ENCODE measurements around the gene EPSTI1. TPM values are rescaled to one million over a fixed set of nuclear protein-coding genes. Genes with fewer than 3 reads are reported as not detected.
"Not testable (repeated sequence)": the region's sequence is repeated elsewhere in the genome, so short reads cannot be mapped to it uniquely, and the experiment has no call there.

Gene EPSTI1
- total RNA-seq, 1 donor from 2014 or later = 6.0 TPM

DNA sequence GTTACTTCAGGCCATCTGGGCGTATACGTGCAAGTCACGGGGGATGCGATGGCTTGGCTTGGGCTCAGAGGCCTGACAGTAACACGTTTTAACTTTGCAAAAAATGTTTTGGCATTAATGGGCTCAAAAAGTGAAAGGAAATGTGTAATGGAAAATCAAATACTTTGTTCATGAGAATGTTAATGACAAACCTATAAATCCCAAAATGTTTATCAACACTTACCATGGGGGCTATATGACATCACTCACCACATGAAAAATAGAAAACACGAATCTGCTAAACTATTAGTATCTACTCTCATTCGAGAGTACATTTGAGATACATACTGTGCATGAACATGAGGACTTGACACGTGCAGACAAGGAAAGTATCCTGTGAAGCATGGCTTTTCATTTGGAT, 119.0 kb downstream of the EPSTI1 start:
- H3K27me3 Mint-ChIP-seq = peaks cover 58% of the 10 kb centered on the region

DNA sequence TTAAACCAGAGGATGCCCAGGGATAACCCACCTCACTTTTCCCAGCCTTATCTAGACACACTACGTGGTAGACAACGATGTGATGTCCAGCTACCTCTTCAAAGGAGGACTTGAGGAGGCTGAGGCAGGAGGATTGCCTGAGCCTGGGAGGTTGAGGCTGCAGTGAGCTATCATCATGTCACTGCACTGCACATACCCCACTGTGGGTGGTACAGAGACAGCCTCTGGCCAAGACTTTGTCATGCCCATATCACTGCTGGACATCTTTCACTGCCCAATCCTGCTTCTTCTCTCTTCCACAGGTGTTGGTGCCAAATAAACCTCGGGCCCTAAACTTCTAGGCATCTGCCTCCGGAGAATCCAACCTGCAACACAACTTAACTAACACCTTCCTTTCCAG, 124.8 kb downstream of the EPSTI1 start:
- no peak overlapping the region for H3K27ac Mint-ChIP-seq
- no peak overlapping the region for H3K4me3 Mint-ChIP-seq (ENCODE audit: low read depth)
- peaks cover 12% of the 10 kb centered on the region for H3K4me1 Mint-ChIP-seq (ENCODE audit: low read depth)

More for the DNA sequence above, 119.0 kb downstream of the EPSTI1 start:
- Mint-ChIP-seq H3K4me1 (ENCODE audit: low read depth) (peaks cover 23% of the 10 kb centered on the region), H3K27ac (no peak overlapping the region), H3K4me3 (ENCODE audit: low read depth) (no peak overlapping the region), H3K36me3 (ENCODE audit: insufficient read depth) (no peaks in the 10 kb centered on the region), H3K9me3 (ENCODE audit: low read depth) (no peaks in the 10 kb centered on the region)
- no peak for DNase-seq (ENCODE audit: low spot score, unreplicated experiment)
- TF ChIP-seq, protein P1, sequence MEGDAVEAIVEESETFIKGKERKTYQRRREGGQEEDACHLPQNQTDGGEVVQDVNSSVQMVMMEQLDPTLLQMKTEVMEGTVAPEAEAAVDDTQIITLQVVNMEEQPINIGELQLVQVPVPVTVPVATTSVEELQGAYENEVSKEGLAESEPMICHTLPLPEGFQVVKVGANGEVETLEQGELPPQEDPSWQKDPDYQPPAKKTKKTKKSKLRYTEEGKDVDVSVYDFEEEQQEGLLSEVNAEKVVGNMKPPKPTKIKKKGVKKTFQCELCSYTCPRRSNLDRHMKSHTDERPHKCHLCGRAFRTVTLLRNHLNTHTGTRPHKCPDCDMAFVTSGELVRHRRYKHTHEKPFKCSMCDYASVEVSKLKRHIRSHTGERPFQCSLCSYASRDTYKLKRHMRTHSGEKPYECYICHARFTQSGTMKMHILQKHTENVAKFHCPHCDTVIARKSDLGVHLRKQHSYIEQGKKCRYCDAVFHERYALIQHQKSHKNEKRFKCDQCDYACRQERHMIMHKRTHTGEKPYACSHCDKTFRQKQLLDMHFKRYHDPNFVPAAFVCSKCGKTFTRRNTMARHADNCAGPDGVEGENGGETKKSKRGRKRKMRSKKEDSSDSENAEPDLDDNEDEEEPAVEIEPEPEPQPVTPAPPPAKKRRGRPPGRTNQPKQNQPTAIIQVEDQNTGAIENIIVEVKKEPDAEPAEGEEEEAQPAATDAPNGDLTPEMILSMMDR (IDR thresholded peaks at IDR 0.05; ENCODE audit: unreplicated experiment) = no peak

DNA sequence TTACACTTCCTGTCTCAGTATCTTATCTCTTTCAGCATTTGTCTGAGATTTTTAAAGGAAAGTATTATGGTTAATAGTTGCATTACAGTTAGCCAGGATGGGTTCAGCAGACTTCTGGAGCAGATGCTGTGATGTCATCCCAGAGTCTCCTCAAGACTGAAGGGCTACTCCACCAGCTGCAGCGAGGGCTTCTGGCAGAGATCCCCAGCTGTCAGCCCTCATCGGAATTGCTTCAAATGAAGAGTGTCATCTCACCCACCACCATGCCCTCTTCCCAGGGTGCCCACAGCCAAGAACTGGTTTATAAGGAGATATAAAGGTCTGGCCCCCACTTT, 126.3 kb downstream of the EPSTI1 start:
- TF ChIP-seq, protein P1 (IDR thresholded peaks at IDR 0.05; ENCODE audit: unreplicated experiment) = no peak
- Mint-ChIP-seq H3K4me3 (ENCODE audit: low read depth) (no peak overlapping the region), H3K27me3 (peaks cover 29% of the 10 kb centered on the region), H3K4me1 (ENCODE audit: low read depth) (peaks cover 10% of the 10 kb centered on the region), H3K36me3 (ENCODE audit: insufficient read depth) (no peaks in the 10 kb centered on the region), H3K27ac (no peak overlapping the region), H3K9me3 (ENCODE audit: low read depth) (peaks cover 3% of the 10 kb centered on the region)
- no peak for DNase-seq (ENCODE audit: low spot score, unreplicated experiment)

More for the DNA sequence above, 124.8 kb downstream of the EPSTI1 start:
- DNase-seq (ENCODE audit: low spot score, unreplicated experiment) = no peak
- no peaks in the 10 kb centered on the region for H3K36me3 Mint-ChIP-seq (ENCODE audit: insufficient read depth)
- H3K9me3 Mint-ChIP-seq (ENCODE audit: low read depth) = peaks cover 3% of the 10 kb centered on the region
- TF ChIP-seq, protein P1 (IDR thresholded peaks at IDR 0.05; ENCODE audit: unreplicated experiment) = no peak
- H3K27me3 Mint-ChIP-seq = peaks cover 44% of the 10 kb centered on the region

DNA sequence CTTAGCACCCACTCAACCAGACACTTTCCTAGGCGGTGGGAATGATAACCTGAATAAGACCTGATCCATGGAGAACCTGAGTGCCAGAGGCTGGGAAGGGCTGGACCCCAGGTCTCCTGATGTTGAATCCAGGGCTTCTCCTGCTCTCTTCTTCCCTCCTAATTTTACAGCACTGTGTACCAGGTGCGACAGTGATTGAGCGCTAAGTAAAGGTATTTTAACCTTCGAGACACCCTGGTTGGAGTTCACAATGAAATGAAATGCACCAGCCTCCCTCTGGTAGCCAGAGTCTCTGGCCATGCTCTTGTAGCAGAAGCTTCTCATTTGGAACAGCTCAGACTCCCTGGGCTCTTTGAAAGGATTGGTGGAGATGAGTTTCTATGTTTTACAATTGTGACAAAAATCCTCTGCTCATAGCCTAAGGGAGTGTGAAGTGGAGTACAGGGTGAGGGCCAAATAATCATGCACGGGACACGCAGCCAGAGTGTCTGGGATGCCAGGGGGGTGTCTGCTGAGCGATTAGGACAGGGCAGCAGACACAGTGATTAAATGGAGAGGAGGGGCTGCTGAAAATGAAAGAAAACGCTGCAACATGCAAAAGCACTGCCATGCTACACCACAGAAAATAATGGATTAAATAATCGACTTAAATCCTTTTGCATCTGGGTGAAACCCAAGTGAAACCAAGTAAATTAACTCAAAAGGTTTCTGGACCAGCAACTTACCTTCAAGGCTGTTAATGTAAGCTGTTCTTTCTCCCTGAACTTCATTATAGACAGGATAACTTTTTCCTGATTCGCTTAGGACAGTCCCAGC, 126.9 kb downstream of the EPSTI1 start:
- peaks cover 24% of the 10 kb centered on the region for H3K27me3 Mint-ChIP-seq
- no peak for DNase-seq (ENCODE audit: low spot score, unreplicated experiment)
- no peaks in the 10 kb centered on the region for H3K36me3 Mint-ChIP-seq (ENCODE audit: insufficient read depth)
- TF ChIP-seq, protein P1 (IDR thresholded peaks at IDR 0.05; ENCODE audit: unreplicated experiment) = no peak
- peaks cover 3% of the 10 kb centered on the region for H3K9me3 Mint-ChIP-seq (ENCODE audit: low read depth)
- H3K4me3 Mint-ChIP-seq (ENCODE audit: low read depth) = no peak overlapping the region
- no peak overlapping the region for H3K27ac Mint-ChIP-seq
- peaks cover 9% of the 10 kb centered on the region for H3K4me1 Mint-ChIP-seq (ENCODE audit: low read depth)

DNA sequence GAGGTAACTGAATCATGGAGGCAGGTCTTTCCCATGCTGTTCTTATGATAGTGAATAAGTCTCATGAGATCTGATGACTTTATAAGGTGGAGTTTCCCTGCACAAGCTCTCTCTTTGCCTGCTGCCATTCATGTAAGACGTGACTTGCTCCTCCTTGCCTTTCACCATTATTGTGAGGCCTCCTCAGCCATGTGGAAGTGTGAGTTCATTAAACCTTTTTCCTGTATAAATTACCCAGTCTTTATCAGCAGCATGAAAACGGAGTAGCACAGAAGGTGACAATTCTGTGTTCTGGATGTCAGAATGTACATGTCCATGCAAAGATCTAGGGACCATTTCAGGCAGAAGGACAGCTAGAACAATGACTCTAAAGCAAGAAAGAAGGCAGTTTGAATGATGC, 129.7 kb downstream of the EPSTI1 start:
- not testable (repeated sequence) for DNase-seq (ENCODE audit: low spot score, unreplicated experiment); H3K4me3 Mint-ChIP-seq (ENCODE audit: low read depth); H3K9me3 Mint-ChIP-seq (ENCODE audit: low read depth); H3K36me3 Mint-ChIP-seq (ENCODE audit: insufficient read depth); H3K27ac Mint-ChIP-seq; H3K4me1 Mint-ChIP-seq (ENCODE audit: low read depth)
- H3K27me3 Mint-ChIP-seq = peaks cover 12% of the 10 kb centered on the region

DNA sequence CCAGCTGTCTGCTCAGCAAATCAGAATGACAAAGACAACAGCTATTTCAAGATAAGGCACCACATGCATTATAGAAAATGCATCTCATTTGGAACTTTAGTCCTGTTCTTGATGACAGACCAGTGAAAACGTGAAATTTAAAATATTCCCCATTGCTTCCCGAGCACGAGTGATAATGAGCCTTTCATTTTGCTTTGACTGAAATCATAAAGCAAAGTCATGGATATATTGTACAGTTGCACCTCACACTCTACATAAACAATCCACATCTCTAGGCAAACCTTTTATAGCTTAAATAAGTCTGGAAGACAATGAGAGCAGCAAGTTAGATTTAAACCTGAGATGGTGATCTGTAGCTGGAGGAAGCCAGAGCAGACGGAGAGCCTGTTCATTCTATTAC, 131.6 kb downstream of the EPSTI1 start:
- H3K4me1 Mint-ChIP-seq (ENCODE audit: low read depth) = peaks cover 7% of the 10 kb centered on the region
- TF ChIP-seq, protein P1 (IDR thresholded peaks at IDR 0.05; ENCODE audit: unreplicated experiment) = no peak
- peaks cover 3% of the 10 kb centered on the region for H3K9me3 Mint-ChIP-seq (ENCODE audit: low read depth)
- peaks cover 3% of the 10 kb centered on the region for H3K27me3 Mint-ChIP-seq
- no peak overlapping the region for H3K4me3 Mint-ChIP-seq (ENCODE audit: low read depth)
- no peak overlapping the region for H3K27ac Mint-ChIP-seq
- no peaks in the 10 kb centered on the region for H3K36me3 Mint-ChIP-seq (ENCODE audit: insufficient read depth)
- no peak for DNase-seq (ENCODE audit: low spot score, unreplicated experiment)

Data from progenitor cell of endocrine pancreas (in vitro differentiated cells).